Smooth muscle cell (in vitro differentiated cells): ENCODE measurements around the gene MCM3AP. TPM values are rescaled to one million over a fixed set of nuclear protein-coding genes. Genes with fewer than 3 reads are reported as not detected.

Experiments used
- DNase-seq: peaks from one replicate; lab custom pipeline; 2025; ENCODE audit not compliant: unreplicated experiment; lab: John Stamatoyannopoulos, UW
- H2AFZ ChIP-seq: fragments of 200-600 bp; sonication (generic); 2 replicates; pipeline ENCODE4 v1.6.0; 2016; ENCODE audit warnings: antibody characterized with exemption, low read depth, mild to moderate bottlenecking
- H3F3A ChIP-seq: fragments of 200-600 bp; sonication (generic); 2 replicates; pipeline ENCODE4 v1.6.0; 2017; ENCODE audit warnings: antibody characterized with exemption, low read depth
- H3K27ac ChIP-seq: fragments of 200-600 bp; sonication (generic); 2 replicates; pipeline ENCODE4 v1.5.1; 2016; ENCODE audit warnings: low read depth, mild to moderate bottlenecking
- H3K27me3 ChIP-seq: fragments of 200-600 bp; sonication (generic); 2 replicates; pipeline ENCODE4 v1.6.1; 2016; ENCODE audit warnings: low read depth, mild to moderate bottlenecking
- H3K36me3 ChIP-seq: fragments of 200-600 bp; sonication (generic); 2 replicates; pipeline ENCODE4 v1.5.1; 2016; ENCODE audit warnings: low read depth
- H3K4me1 ChIP-seq: fragments of 200-600 bp; sonication (generic); 2 replicates; pipeline ENCODE4 v1.5.1; 2016; ENCODE audit warnings: low read depth
- H3K4me2 ChIP-seq: fragments of 200-600 bp; sonication (generic); 2 replicates; pipeline ENCODE4 v1.6.0; 2016; ENCODE audit warnings: mild to moderate bottlenecking
- H3K4me3 ChIP-seq: fragments of 200-600 bp; sonication (generic); 2 replicates; pipeline ENCODE4 v1.5.1; 2016; ENCODE audit warnings: mild to moderate bottlenecking
- H3K79me2 ChIP-seq: fragments of 200-600 bp; sonication (generic); 2 replicates; pipeline ENCODE4 v1.6.0; 2016; ENCODE audit warnings: low read depth, mild to moderate bottlenecking
- H3K9ac ChIP-seq: fragments of 200-600 bp; sonication (generic); 2 replicates; pipeline ENCODE4 v1.6.0; 2016; ENCODE audit warnings: low read depth
- H3K9me3 ChIP-seq: fragments of 200-600 bp; sonication (generic); replicated peaks from 2 replicates; pipeline ENCODE4 v1.5.1; 2016; ENCODE audit warnings: low read depth
- H4K20me1 ChIP-seq: fragments of 200-600 bp; sonication (generic); 2 replicates; pipeline ENCODE4 v1.6.0; 2016; ENCODE audit warnings: low read depth
- WGBS: methylation state at CpG from one replicate; pipeline ENCODE4 v1.1.7; 2016; ENCODE audit warnings: low lambda C conversion rate; 5-methylcytosine and 5-hydroxymethylcytosine counted together
- polyA plus RNA-seq: library from polyadenylated mRNA; unstranded; fragments of >200 nt; fragmentation: Nextera tagmentation; extraction: Ambion mirVana; gene quantifications from 2 replicates; pipeline ENCODE4 v1.2.1, GENCODE V29; 2016
- total RNA-seq: library from RNA; depleted of rRNA; stranded (reverse); fragments of >200 nt; gene quantifications from 2 replicates; pipeline ENCODE4 v1.2.3, GENCODE V29; 2014
- TF ChIP-seq, protein P1 (sequence below): fragments of 200-600 bp; sonication (generic); IDR thresholded peaks from 2 replicates; pipeline ENCODE4 v1.5.1; 2017; ENCODE audit warnings: borderline replicate concordance, mild to moderate bottlenecking, antibody characterized with exemption; ENCODE audit not compliant: insufficient read depth, poor library complexity, severe bottlenecking

Gene MCM3AP
- total and polyA plus RNA-seq, 2 experiments from 2014 or later, result 39.2 to 51.5 TPM

DNA sequence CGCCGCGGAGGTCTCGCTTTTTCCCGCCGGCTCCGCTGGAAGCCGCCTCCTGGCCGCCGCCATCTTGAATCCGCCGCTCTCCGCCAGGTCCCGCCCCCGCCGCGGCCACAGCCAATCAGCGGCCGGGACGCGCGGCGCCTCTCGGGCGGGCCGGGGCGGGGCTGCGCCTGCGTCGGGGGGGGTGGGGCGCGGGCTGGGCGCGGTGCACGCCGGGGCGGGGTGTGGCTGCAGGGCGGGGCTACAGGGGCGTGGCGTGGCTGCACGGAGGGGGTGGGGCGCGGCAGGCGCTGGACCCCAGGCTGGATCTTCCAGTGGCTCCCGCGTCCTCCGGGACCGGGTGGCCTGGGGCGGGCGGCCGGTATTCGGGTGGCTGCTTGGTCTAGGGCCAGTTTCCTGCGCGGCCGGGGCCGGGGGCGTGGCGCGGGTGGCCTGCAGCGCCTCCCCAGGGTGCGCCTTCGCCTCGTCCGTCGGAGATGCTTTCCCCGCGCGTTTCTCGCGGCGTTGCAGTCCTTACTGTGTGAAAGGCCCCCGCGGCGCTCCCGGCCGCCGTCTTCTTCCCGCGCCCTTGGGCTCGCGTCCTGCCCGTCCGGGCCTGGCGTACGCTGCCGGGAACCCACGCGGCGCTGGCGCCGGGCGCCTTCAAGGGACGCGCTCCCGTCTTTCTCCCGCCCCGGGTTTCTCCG lies 39.1 kb upstream of the MCM3AP start:
- Histone ChIP-seq H3K27ac (peak overlapping the region; percentile 99), H3K27me3 (no peaks in the 10 kb centered on the region), H3K4me2 (peak overlapping the region; percentile 99), H3F3A (peaks cover 15% of the 10 kb centered on the region), H3K4me3 (peak overlapping the region; percentile 99), H2AFZ (peak overlapping the region; percentile 98), H4K20me1 (no peaks in the 10 kb centered on the region), H3K4me1 (peaks cover 22% of the 10 kb centered on the region), H3K79me2 (peaks cover 66% of the 10 kb centered on the region), H3K36me3 (no peaks in the 10 kb centered on the region), H3K9ac (peak overlapping the region; percentile 99), H3K9me3 (no peaks in the 10 kb centered on the region)
- TF ChIP-seq, protein P1, sequence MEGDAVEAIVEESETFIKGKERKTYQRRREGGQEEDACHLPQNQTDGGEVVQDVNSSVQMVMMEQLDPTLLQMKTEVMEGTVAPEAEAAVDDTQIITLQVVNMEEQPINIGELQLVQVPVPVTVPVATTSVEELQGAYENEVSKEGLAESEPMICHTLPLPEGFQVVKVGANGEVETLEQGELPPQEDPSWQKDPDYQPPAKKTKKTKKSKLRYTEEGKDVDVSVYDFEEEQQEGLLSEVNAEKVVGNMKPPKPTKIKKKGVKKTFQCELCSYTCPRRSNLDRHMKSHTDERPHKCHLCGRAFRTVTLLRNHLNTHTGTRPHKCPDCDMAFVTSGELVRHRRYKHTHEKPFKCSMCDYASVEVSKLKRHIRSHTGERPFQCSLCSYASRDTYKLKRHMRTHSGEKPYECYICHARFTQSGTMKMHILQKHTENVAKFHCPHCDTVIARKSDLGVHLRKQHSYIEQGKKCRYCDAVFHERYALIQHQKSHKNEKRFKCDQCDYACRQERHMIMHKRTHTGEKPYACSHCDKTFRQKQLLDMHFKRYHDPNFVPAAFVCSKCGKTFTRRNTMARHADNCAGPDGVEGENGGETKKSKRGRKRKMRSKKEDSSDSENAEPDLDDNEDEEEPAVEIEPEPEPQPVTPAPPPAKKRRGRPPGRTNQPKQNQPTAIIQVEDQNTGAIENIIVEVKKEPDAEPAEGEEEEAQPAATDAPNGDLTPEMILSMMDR, result no peak
- peak; percentile 81 for DNase-seq
- WGBS, result under 1% methylated on average over 27 of the region's 98 CpGs

DNA sequence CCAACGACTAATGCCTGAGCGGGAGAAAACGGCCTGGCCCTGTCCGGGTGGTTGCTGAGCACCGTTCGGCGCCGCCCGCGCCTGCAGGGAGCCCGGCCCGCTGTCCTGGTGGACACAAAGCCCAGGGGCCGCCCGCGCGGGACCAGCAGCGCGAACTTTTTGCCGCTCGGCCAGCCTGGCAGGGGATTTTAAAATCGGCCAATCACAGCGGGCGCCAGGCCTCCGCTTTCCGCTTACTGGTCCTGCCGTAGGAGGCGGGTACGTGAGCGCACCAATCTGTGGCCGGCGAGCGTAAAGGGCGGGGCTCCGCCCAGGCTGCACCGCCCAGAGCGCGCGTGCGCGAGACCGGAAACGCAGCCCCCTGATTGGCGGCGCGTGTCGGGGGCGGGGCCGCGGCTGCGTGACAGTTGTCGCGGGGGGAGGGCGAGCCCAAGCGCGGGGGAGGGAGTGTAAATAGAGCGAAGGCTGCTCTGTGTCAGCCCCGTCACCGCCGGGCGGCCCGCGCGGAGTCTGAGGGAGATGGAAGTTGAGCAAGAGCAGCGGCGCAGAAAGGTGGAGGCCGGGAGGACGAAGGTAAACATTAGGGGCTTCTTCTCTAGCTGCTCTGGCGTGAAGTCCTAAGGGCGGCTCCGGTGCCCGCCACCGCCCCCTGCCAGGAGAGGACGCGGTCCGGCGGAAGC lies 38.4 kb upstream of the MCM3AP start, which contains the start of the genes C21orf58 and PCNT:
TSS of gene C21orf58 (minus strand) at position 161 of the 680 bp plus-strand sequence. CDS start 1,132 bp downstream, outside the sequence.
TSS of gene PCNT (plus strand) at position 447 of the 680 bp plus-strand sequence. CDS start at position 520, 73 bp downstream.
- Histone ChIP-seq H3K4me3 (peak within 1 kb of the TSS; percentile 99), H3K27me3 (no peaks in the 10 kb centered on the region), H4K20me1 (no peaks in the 10 kb centered on the region), H3K9ac (peak within 1 kb of the TSS; percentile 99), H3K4me2 (peak within 1 kb of the TSS; percentile 99), H3K4me1 (peaks cover 22% of the 10 kb centered on the region), H3K36me3 (no peaks in the 10 kb centered on the region), H3K9me3 (no peaks in the 10 kb centered on the region), H2AFZ (peak within 1 kb of the TSS; percentile 98), H3K27ac (peak within 1 kb of the TSS; percentile 99), H3K79me2 (peaks cover 59% of the 10 kb centered on the region), H3F3A (peaks cover 15% of the 10 kb centered on the region)
- peak; percentile 91 for DNase-seq
- TF ChIP-seq, protein P1, result no peak
- under 1% methylated on average over 43 of the region's 76 CpGs for WGBS

DNA sequence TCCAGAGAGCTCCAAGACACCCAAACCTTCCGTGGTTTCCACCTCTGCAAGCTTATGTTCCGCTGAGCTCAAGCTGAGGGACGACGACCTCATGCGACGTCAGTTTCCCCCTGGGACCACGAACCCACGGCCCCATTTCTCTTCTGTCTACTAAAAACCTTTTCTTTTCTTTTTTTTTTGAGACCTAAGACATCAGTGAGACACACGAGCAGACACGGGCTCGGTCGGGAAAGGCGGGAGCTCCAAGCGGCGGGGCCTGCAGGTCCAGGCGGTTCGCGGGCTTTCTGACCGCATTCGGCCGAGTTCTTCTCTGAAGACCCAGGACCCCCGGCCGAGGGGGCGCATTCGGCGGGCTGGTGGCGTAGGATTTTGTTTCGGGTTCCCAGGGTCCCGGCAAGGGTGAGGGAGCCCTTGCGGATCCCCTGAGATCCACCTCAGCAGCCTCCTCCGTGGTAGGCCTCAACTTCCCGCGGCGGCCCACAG lies 37.9 kb upstream of the MCM3AP start:
- DNase-seq, result no peak

More for the DNA sequence above, 37.9 kb upstream of the MCM3AP start:
- Histone ChIP-seq H3K27me3 (no peaks in the 10 kb centered on the region), H3K4me3 (peak overlapping the region; percentile 99), H4K20me1 (no peaks in the 10 kb centered on the region), H3F3A (peaks cover 15% of the 10 kb centered on the region), H3K79me2 (peaks cover 53% of the 10 kb centered on the region), H3K9ac (peak overlapping the region; percentile 28), H3K4me2 (peak overlapping the region; percentile 99), H3K9me3 (no peaks in the 10 kb centered on the region), H2AFZ (peak overlapping the region; percentile 64), H3K4me1 (peaks cover 22% of the 10 kb centered on the region), H3K36me3 (no peaks in the 10 kb centered on the region), H3K27ac (peak overlapping the region; percentile 32)
- TF ChIP-seq, protein P1, result no peak
- under 1% methylated on average over 34 of the region's 34 CpGs for WGBS
